Erythroblast (primary cell): ENCODE data around the gene CCDC30.
"Not testable (repeated sequence)": the region's sequence is repeated elsewhere in the genome, so short reads cannot be mapped to it uniquely, and the experiment has no call there.

Experiments used
- GATA1 ChIP-seq: IDR thresholded peaks from 2 replicates; pipeline ENCODE4 v1.6.1; 2011; ENCODE audit warnings: low read depth, mild to moderate bottlenecking, control low read depth, low read length, moderate library complexity
- POLR2A ChIP-seq: IDR thresholded peaks from 2 replicates; pipeline ENCODE4 v1.6.1; 2011; ENCODE audit warnings: mild to moderate bottlenecking, low read length

DNA sequence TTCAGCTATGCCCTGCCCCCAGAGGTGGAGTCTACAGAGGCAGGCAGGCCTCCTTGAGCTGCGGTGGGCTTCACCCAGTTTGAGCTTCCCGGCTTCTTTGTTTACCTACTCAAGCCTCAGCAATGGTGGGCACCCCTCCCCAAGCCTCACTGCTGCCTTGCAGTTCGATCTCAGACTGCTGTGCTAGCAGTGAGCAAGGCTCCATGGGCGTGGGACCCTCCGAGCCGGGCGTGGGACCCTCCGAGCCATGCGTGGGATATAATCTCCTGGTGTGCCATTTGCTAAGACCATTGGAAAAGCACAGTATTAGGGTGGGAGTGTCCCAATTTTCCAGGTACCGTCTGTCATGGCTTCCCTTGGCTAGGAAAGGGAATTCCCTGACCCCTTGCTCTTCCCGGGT is 38.9 kb downstream of the CCDC30 start:
- TF ChIP-seq POLR2A, GATA1: not testable (repeated sequence)
